A549 (cell line): Measurements from ENCODE around the gene GOLGA3. TPM values are rescaled to one million over a fixed set of nuclear protein-coding genes. Genes with fewer than 3 reads are reported as not detected.
A peak's percentile ranks its signal among the peaks of the same experiment; 100 is the strongest.
"Not testable (repeated sequence)": the region's sequence is repeated elsewhere in the genome, so short reads cannot be mapped to it uniquely, and the experiment has no call there.

Source experiments
- ATAC-seq, 2 experiments: fragments of 200-7000 bp in 1 of 2; fragments of >200 bp in 1 of 2; cut with Nextera tagmentation in 1 of 2; cut with Tn5 transposase in 1 of 2; 3 replicates each; pipeline versions ENCODE4 v1.8.0 to v1.9.1; 2018 to 2020; ENCODE audit warnings: mild to moderate bottlenecking in 1 of 2, moderate library complexity in 1 of 2
- CTCF ChIA-PET: fragments of 300-600 bp; sonication (Branson Sonifier 250); formaldehyde crosslinking; extraction: SDS; loops from one replicate; lab custom pipeline; 2021; ENCODE audit warnings: antibody characterized with exemption, inconsistent platforms; lab: Yijun Ruan, JAX
- POLR2A ChIA-PET: fragments of 350-600 bp; formaldehyde crosslinking; extraction: SDS; loops from one replicate; lab custom pipeline; 2021; ENCODE audit warnings: antibody characterized with exemption, inconsistent platforms; lab: Yijun Ruan, JAX
- DNase-seq, 2 experiments: peaks; one replicate each; pipeline versions ENCODE4 v3.0.0 to v3.0.0-alpha.2; 2011 to 2016; ENCODE audit warnings: low read depth in 1 of 2, low spot score in 1 of 2
- FAIRE-seq: peaks from 2 replicates; lab custom pipeline; 2011; peaks lifted over from hg19 to GRCh38; lab: Jason Lieb, UNC
- H3K27ac ChIP-seq, 2 experiments: fragments of >200 bp; sonication (Bioruptor Twin); formaldehyde crosslinking; 3 replicates each; pipeline ENCODE4 v1.5.1; 2016 to 2017
- H3K4me1 ChIP-seq: fragments of >200 bp; sonication (Bioruptor Twin); formaldehyde crosslinking; 3 replicates; pipeline ENCODE4 v1.6.1; 2016
- H3K4me2 ChIP-seq: fragments of >200 bp; sonication (Bioruptor Twin); formaldehyde crosslinking; 3 replicates; pipeline ENCODE4 v1.6.1; 2016
- H3K4me3 ChIP-seq: fragments of >200 bp; sonication (Bioruptor Twin); formaldehyde crosslinking; 3 replicates; pipeline ENCODE4 v1.5.1; 2016
- H3K9me3 ChIP-seq: fragments of >200 bp; sonication (Bioruptor Twin); formaldehyde crosslinking; 3 replicates; pipeline ENCODE4 v1.6.1; 2016
- BCL3 ChIP-seq: fragments of >200 bp; sonication (Bioruptor Twin); formaldehyde crosslinking; IDR thresholded peaks from 3 replicates; pipeline ENCODE4 v1.6.1; 2016
- BHLHE40 ChIP-seq: IDR thresholded peaks from 2 replicates; pipeline ENCODE4 v1.6.1; 2012; ENCODE audit warnings: low read depth, low read length, inconsistent platforms
- CEBPB ChIP-seq, 2 experiments: fragments of >200 bp in 1 of 2; sonication (Bioruptor Twin) in 1 of 2; formaldehyde crosslinking in 1 of 2; IDR thresholded peaks; 2 replicates each; pipeline ENCODE4 v1.6.1; 2012 to 2016
- E2F6 ChIP-seq: IDR thresholded peaks from 2 replicates; pipeline ENCODE4 v1.6.1; 2012; ENCODE audit warnings: low read depth, borderline replicate concordance
- EP300 ChIP-seq, 2 experiments: fragments of >200 bp; sonication (Bioruptor Twin); formaldehyde crosslinking; IDR thresholded peaks; 2 replicates in 1 of 2; 3 replicates in 1 of 2; pipeline ENCODE4 v1.6.1; 2016 to 2017
- FOSB ChIP-seq: fragments of 250-450 bp; sonication (Bioruptor Pico); IDR thresholded peaks from 2 replicates; pipeline ENCODE4 v1.5.0; 2020; ENCODE audit warnings: mild to moderate bottlenecking, moderate library complexity
- FOSL2 ChIP-seq, 2 experiments: fragments of 450-650 bp in 1 of 2; fragments of >200 bp in 1 of 2; sonication (Bioruptor Twin) in 1 of 2; formaldehyde crosslinking; IDR thresholded peaks; 2 replicates each; pipeline versions ENCODE4 v1.5.0 to v1.6.1; 2016 to 2020; ENCODE audit warnings: mild to moderate bottlenecking in 1 of 2, moderate library complexity in 1 of 2
- FOXS1 ChIP-seq: fragments of 250-450 bp; sonication (Bioruptor Pico); IDR thresholded peaks from 2 replicates; pipeline ENCODE4 v1.5.0; 2020; ENCODE audit warnings: mild to moderate bottlenecking, moderate library complexity
- HES2 ChIP-seq: fragments of >200 bp; sonication (Bioruptor Twin); formaldehyde crosslinking; IDR thresholded peaks from 2 replicates; pipeline ENCODE4 v1.6.1; 2016
- HMGXB4 ChIP-seq: fragments of 250-450 bp; sonication (Bioruptor Pico); IDR thresholded peaks from 2 replicates; pipeline ENCODE4 v1.5.0; 2021; ENCODE audit warnings: mild to moderate bottlenecking, moderate library complexity, borderline replicate concordance
- HOXB5 ChIP-seq: fragments of 250-450 bp; sonication (Bioruptor Pico); IDR thresholded peaks from 2 replicates; pipeline ENCODE4 v1.5.0; 2020; ENCODE audit warnings: mild to moderate bottlenecking, moderate library complexity
- JUN ChIP-seq, 2 experiments: fragments of >200 bp; sonication (Bioruptor Twin); formaldehyde crosslinking; IDR thresholded peaks; 2 replicates in 1 of 2; 3 replicates in 1 of 2; pipeline ENCODE4 v1.6.1; 2016 to 2017
- JUNB ChIP-seq: fragments of >200 bp; sonication (Bioruptor Twin); formaldehyde crosslinking; IDR thresholded peaks from 2 replicates; pipeline ENCODE4 v1.6.1; 2016
- KDM1A ChIP-seq: fragments of 200-600 bp; sonication (generic); IDR thresholded peaks from 2 replicates; pipeline ENCODE4 v1.6.1; 2016; ENCODE audit warnings: low read depth, mild to moderate bottlenecking
- KDM5A ChIP-seq: fragments of 200-600 bp; sonication (generic); IDR thresholded peaks from 2 replicates; pipeline ENCODE4 v1.6.1; 2016; ENCODE audit warnings: antibody characterized with exemption, mild to moderate bottlenecking
- MAFK ChIP-seq: fragments of 450-650 bp; IDR thresholded peaks from 2 replicates; pipeline ENCODE4 v1.6.1; 2014; ENCODE audit not compliant: partially characterized antibody
- MAZ ChIP-seq: fragments of 150-350 bp; IDR thresholded peaks from 2 replicates; pipeline ENCODE4 v1.6.1; 2014; ENCODE audit warnings: antibody characterized with exemption, low read depth, low read length, borderline replicate concordance
- NFE2L2 ChIP-seq: fragments of 150-350 bp; conservative IDR thresholded peaks from 2 replicates; pipeline ENCODE4 v1.6.1; 2014; ENCODE audit warnings: low read length
- NPAS2 ChIP-seq: fragments of 250-450 bp; sonication (Bioruptor Pico); IDR thresholded peaks from 2 replicates; pipeline ENCODE4 v1.8.0; 2022; ENCODE audit warnings: mild to moderate bottlenecking, moderate library complexity, borderline replicate concordance
- PBX3 ChIP-seq: IDR thresholded peaks from 2 replicates; pipeline ENCODE4 v1.6.1; 2012
- RFX5 ChIP-seq: fragments of 450-650 bp; IDR thresholded peaks from 2 replicates; pipeline ENCODE4 v1.7.1; 2014; ENCODE audit warnings: antibody characterized with exemption, mild to moderate bottlenecking, moderate library complexity
- SMC3 ChIP-seq: fragments of >200 bp; sonication (Bioruptor Twin); formaldehyde crosslinking; IDR thresholded peaks from 3 replicates; pipeline ENCODE4 v1.6.1; 2018; ENCODE audit warnings: inconsistent platforms
- TFCP2L1 ChIP-seq: fragments of 250-450 bp; sonication (Bioruptor Pico); IDR thresholded peaks from 2 replicates; pipeline ENCODE4 v1.5.0; 2021; ENCODE audit warnings: mild to moderate bottlenecking
- ZNF302 ChIP-seq: fragments of 250-450 bp; sonication (Bioruptor Pico); IDR thresholded peaks from 2 replicates; pipeline ENCODE4 v1.9.0; 2021; ENCODE audit warnings: inconsistent platforms, mild to moderate bottlenecking, moderate library complexity
- WGBS: methylation state at CpG from one replicate; pipeline ENCODE4 v1.1.6; 2017; ENCODE audit errors: missing lambda C conversion rate; 5-methylcytosine and 5-hydroxymethylcytosine counted together
- polyA plus RNA-seq, 4 experiments: library from polyadenylated mRNA; depleted of rRNA in 3 of 4; stranded (reverse); fragments of >200 nt; fragmentation: RNase III in 1 of 4; extraction: RNeasy Plus Mini Kit Qiagen cat#74134 plus additional on column Dnase treatment in 1 of 4; gene quantifications; 2 replicates in 3 of 4; 3 replicates in 1 of 4; pipeline ENCODE4 v1.2.3, GENCODE V29; 2011 to 2017
- TF ChIP-seq, protein P1 (sequence below): fragments of >200 bp; sonication (Bioruptor Twin); formaldehyde crosslinking; IDR thresholded peaks from 3 replicates; pipeline ENCODE4 v1.5.1; 2016

Gene GOLGA3
- polyA plus RNA-seq, 2 of the 4 experiments (the other 2 are of a cell fraction) = 23.0 to 25.5 TPM

DNA sequence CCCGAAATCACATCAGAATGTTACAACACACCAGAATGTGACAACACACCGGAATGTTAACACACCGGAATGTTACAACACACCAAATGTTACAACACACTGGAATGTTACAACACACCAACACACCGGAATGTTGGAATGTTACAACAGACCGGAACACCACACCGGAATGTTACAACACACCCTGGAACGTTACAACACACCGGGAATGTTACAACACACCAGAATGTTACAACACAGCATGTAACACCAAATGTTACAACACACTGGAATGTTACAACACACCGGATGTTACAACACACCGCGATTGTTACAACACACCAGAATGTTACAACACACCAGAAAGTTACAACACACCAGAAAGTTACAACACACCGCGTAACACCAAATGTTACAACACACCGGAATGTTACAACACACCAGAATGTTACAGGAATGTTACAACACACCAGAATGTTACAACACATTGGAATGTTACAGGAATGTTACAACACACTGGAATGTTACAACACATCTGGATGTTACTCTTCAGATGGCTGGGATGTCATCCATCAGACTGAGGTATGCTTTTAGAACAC lies 37.7 kb upstream of the GOLGA3 start (continued):
- TF ChIP-seq HMGXB4 (CRISPR knock-in tag) (0 out of 2 replicates have a peak, but pooled peaks have one; percentile 46), HES2 (peak; percentile 93), SMC3 (no peak), NFE2L2 (no peak), JUN (IDR thresholded peaks at IDR 0.05) (no peak), CEBPB (IDR thresholded peaks at IDR 0.05) (peak; percentile 86 to 89), FOSL2 (IDR thresholded peaks at IDR 0.05) (no peak), FOSL2 (CRISPR knock-in tag; IDR thresholded peaks at IDR 0.05) (0 out of 2 replicates have a peak, but pooled peaks have one; percentile 29), TFCP2L1 (no peak), KDM5A (no peak), ZNF302 (no peak)
- TF ChIP-seq, all 56 proteins: peak for 4

- FAIRE-seq (no peak), DNase-seq (no peak), ATAC-seq (no peak; a peak in 1 of 6 replicates)
- POLR2A ChIA-PET = no interaction called here
- H3K9me3 ChIP-seq = peaks cover 19% of the 10 kb centered on the region
- no peak overlapping the region for H3K27ac ChIP-seq
- CTCF ChIA-PET = no interaction called here
- TF ChIP-seq KDM1A = no peak
- no peak for TF ChIP-seq FOXS1 (CRISPR knock-in tag)
- no peak for TF ChIP-seq NPAS2 (CRISPR knock-in tag)
- no peak for TF ChIP-seq EP300 (IDR thresholded peaks at IDR 0.05)
- TF ChIP-seq BHLHE40 = no peak
- no peak for TF ChIP-seq E2F6
- TF ChIP-seq PBX3 = no peak
- no peak overlapping the region for H3K4me3 ChIP-seq
- 98% methylated on average over 8 of the region's 8 CpGs for WGBS
- H3K4me1 ChIP-seq = no peaks in the 10 kb centered on the region
- no peak overlapping the region for H3K4me2 ChIP-seq
These were observed 32.9 kb upstream of the GOLGA3 start for GRCh38 chr12:132861558-132861957.

DNA sequence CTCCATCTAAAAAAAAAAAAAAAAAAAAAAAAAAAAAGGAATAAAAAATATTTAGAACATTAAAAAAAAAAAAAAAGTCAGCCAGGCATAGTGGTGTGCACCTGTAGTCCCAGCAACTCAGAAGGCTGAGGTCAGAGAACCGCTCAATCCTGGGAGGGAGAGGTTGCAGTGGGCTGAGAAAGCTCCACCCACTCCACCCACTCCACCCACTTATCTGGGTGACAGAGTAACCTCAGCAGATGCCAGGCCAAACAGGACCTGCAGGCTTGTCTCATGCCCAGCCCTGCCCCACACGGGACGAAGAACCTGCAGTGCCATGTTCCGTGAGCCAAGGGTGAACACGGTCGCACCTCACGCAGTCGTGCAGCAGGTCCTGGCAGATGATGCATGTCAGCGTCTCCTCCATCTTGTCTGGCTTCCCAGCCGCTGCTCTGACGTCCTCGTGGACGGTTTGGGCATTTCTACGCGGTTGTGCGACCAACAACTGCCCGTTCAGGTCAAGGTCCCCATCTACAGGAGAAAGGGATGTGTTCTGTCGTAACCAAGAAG lies 30.1 kb upstream of the GOLGA3 start:
- Histone ChIP-seq H3K27ac (no peak overlapping the region), H3K4me3 (no peak overlapping the region), H3K4me2 (no peak overlapping the region), H3K9me3 (no peaks in the 10 kb centered on the region), H3K4me1 (no peaks in the 10 kb centered on the region)
- FAIRE-seq = no peak
- whole genome bisulfite sequencing = 97% methylated on average over 18 of the region's 18 CpGs
- DNase-seq = no peak
- POLR2A ChIA-PET = no interaction called here
- no peak for TF ChIP-seq MAFK
- TF ChIP-seq FOXS1 (CRISPR knock-in tag) = no peak
- TF ChIP-seq FOSB = no peak
- TF ChIP-seq, protein P1, sequence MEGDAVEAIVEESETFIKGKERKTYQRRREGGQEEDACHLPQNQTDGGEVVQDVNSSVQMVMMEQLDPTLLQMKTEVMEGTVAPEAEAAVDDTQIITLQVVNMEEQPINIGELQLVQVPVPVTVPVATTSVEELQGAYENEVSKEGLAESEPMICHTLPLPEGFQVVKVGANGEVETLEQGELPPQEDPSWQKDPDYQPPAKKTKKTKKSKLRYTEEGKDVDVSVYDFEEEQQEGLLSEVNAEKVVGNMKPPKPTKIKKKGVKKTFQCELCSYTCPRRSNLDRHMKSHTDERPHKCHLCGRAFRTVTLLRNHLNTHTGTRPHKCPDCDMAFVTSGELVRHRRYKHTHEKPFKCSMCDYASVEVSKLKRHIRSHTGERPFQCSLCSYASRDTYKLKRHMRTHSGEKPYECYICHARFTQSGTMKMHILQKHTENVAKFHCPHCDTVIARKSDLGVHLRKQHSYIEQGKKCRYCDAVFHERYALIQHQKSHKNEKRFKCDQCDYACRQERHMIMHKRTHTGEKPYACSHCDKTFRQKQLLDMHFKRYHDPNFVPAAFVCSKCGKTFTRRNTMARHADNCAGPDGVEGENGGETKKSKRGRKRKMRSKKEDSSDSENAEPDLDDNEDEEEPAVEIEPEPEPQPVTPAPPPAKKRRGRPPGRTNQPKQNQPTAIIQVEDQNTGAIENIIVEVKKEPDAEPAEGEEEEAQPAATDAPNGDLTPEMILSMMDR = no peak
- no peak for TF ChIP-seq MAZ
- TF ChIP-seq HOXB5 (CRISPR knock-in tag) = no peak
- no peak for TF ChIP-seq RFX5
- TF ChIP-seq BHLHE40 = no peak
- no peak for TF ChIP-seq JUN (IDR thresholded peaks at IDR 0.05)
- no peak for TF ChIP-seq JUNB
- no peak for TF ChIP-seq EP300 (IDR thresholded peaks at IDR 0.05)
- no peak for TF ChIP-seq BCL3
- CTCF ChIA-PET = no interaction called here
- no peak; a peak in 2 of 6 replicates for ATAC-seq

DNA sequence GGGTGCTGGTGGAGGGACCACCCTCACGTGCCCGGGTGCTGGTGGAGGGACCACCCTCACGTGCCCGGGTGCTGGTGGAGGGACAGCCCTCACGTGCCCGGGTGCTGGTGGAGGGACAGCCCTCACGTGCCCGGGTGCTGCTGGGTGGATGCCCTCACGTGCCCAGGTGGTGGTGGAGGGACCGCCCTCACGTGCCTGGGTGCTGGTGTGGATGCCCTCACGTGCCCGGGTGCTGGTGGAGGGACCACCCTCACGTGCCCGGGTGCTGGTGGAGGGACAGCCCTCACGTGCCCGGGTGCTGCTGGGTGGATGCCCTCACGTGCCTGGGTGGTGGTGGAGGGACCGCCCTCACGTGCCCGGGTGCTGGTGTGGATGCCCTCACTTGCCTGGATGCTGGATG lies 28.4 kb upstream of the GOLGA3 start:
- FAIRE-seq, H3K4me2 ChIP-seq, H3K4me3 ChIP-seq, POLR2A ChIA-PET, DNase-seq, H3K27ac ChIP-seq, ATAC-seq, H3K9me3 ChIP-seq, CTCF ChIA-PET, H3K4me1 ChIP-seq: not testable (repeated sequence)
- WGBS = 97% methylated on average over 5 of the region's 21 CpGs
